Stimulated activated CD4-positive, alpha-beta T cell treated with anti-CD3 and anti-CD28 coated beads, TNF-alpha, amount 100 ng/mL, for 24 hours (primary cell): ENCODE measurements around the gene OR51A7.
"Not testable (repeated sequence)": the region's sequence is repeated elsewhere in the genome, so short reads cannot be mapped to it uniquely, and the experiment has no call there.

Source experiments
- DNase-seq, 3 experiments: peaks; one replicate each; pipeline ENCODE4 v3.0.0-alpha.2; 2020; ENCODE audit warnings: low read depth in 3 of 3

Gene OR51A7, protein sequence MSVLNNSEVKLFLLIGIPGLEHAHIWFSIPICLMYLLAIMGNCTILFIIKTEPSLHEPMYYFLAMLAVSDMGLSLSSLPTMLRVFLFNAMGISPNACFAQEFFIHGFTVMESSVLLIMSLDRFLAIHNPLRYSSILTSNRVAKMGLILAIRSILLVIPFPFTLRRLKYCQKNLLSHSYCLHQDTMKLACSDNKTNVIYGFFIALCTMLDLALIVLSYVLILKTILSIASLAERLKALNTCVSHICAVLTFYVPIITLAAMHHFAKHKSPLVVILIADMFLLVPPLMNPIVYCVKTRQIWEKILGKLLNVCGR

GRCh38 chr11:4903484-4903883 lies at the start of gene OR51A7:
OR51A7 (plus strand) TSS chr11:4903783; CDS start chr11:4907370, 3,587 bp downstream.
- no peak for DNase-seq

DNA sequence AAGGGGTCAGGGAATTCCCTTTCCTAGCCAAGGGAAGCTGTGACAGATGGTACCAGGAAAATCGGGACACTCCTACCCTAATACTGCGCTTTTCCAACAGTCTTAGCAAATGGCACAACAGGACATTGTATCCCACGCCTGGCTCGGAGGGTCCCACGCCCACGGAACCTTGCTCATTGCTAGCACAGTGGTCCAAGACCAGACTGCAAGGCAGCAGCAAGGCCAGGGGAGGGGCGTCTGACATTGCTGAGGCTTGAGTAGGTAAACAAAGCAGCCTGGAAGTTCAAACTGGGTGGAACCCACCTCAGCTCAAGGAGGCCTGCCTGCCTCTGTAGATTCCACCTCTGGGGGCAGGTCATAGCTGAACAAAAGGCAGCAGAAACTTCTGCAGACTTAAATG lies 49.3 kb upstream of the OR51A7 start:
- DNase-seq, result not testable (repeated sequence)

DNA sequence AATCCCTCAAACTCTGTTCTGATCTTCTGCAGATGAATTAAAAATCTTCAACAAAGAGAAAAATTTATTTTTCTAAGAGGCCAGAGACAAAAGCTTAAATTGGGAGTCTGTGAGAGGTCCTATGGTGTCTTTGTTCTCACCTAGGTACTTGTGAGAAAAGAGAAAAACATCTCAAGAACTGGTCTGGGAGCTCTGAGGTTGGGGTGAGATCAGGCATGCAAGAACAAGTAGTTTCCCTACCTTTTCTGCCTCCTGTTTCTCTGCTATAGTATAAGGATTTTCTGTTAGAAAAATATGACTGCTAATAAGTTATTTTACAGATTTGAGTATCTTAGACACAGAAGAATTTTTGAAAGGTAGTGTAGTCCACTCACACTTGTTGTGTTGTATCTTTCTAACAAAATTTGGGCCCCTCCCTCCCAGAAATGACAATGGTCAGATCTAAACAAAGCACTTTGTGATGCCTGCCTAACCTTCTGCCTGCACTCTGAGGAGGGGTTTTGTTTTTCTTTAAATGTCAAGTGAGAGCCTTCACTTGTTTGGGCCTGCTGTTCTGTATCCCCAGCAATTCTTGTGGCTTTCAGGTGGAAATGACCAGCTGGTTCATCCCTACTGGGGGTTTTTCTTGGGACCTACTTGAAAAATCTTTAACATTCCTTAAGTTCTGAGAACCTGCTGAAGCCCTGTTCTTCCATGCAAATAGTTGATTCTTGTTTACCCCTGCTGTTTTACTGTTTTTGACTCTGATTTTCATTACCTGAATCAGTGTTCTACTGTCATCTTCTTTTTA lies 40.9 kb upstream of the OR51A7 start:
- DNase-seq, result no peak

GRCh38 chr11:4863876-4864275 lies 39.7 kb upstream of the OR51A7 start:
- no peak for DNase-seq

DNA sequence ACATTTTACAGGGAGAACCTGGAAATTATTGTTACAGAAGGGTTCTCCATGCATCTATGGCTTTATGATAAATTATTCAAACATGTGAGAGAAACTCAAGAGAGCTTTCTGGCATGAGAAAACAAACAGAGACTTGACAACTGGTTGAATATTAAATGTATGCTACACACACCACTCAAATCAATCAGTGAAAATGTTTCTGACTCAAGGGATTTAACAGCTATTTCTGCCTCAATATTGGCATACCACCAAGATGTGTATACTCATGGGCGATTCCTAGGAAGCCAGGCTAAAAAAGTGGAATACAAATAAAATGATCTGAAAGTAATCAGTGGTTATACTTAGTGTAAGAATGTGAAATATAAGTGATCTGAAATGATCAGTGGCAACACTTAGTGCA lies 37.7 kb upstream of the OR51A7 start:
- no peak for DNase-seq

DNA sequence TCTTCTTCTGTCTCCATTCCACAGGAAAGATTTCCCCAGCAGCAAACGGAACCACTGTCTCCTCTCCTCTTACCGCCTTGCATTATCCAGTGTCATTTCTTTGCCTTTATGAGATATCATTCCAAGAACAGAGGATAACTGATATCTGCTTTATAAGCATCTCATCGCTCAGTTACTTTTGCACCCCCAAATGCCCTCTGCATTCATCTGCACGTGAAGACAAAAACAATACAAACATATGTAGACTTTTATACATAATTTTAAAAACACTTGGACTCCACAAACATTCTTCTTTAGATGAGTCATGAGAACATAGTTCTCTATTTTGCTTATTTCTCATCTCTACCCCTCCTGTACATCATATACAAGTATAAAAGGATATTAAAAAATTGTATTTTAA lies 22.4 kb upstream of the OR51A7 start:
- DNase-seq, result no peak

DNA sequence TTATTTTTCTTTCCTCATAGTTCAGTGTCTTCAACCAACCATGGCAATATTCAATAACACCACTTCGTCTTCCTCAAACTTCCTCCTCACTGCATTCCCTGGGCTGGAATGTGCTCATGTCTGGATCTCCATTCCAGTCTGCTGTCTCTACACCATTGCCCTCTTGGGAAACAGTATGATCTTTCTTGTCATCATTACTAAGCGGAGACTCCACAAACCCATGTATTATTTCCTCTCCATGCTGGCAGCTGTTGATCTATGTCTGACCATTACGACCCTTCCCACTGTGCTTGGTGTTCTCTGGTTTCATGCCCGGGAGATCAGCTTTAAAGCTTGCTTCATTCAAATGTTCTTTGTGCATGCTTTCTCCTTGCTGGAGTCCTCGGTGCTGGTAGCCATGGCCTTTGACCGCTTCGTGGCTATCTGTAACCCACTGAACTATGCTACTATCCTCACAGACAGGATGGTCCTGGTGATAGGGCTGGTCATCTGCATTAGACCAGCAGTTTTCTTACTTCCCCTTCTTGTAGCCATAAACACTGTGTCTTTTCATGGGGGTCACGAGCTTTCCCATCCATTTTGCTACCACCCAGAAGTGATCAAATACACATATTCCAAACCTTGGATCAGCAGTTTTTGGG lies 21.6 kb upstream of the OR51A7 start, which contains the start of gene OR51T1:
TSS of gene OR51T1 (plus strand) at position 41 of the 641 bp plus-strand sequence. CDS start at position 41, 0 bp downstream.
- DNase-seq, result no peak

GRCh38 chr11:4882543-4882942 lies 21.0 kb upstream of the OR51A7 start:
- DNase-seq, result no peak

DNA sequence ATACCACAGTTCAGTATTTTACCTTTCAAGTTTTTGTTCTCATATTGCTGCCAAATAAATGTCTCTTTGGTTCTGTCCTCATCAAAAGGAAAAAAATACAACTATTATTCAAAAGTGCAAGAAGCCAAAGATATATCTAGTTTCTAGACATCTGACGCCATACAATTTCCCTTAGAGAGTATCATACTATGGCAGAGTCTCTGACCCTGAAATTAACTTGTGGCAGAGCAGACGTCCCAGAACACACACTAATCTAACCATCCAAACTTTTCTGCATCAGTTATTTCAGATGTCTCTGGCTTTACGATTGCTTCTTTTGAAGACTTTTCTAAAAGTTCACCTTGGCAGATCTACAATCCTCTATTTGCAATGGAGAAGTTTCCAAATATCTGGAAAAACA lies 19.2 kb upstream of the OR51A7 start:
- no peak for DNase-seq

DNA sequence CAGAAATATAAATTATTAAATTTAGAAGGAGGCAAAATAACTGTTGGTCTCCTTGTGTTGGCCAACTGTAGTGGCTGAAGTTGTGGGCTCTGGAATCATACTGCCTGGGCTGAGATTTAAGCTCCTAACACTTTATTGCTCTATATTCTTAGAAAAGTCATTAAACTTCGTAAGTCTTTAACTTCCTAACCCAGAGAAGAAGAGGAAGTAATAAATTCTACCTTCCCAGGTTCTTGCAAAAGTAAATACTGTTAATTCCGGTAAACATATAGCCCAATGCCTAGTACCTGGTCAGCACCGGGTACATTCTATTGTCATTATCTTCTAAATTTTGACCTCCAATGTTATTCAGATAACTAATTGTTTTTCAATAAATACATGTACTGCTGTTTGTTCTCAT lies 17.4 kb upstream of the OR51A7 start:
- DNase-seq, result no peak

- no peak for DNase-seq
These were observed 16.0 kb upstream of the OR51A7 start for GRCh38 chr11:4887591-4887990.

DNA sequence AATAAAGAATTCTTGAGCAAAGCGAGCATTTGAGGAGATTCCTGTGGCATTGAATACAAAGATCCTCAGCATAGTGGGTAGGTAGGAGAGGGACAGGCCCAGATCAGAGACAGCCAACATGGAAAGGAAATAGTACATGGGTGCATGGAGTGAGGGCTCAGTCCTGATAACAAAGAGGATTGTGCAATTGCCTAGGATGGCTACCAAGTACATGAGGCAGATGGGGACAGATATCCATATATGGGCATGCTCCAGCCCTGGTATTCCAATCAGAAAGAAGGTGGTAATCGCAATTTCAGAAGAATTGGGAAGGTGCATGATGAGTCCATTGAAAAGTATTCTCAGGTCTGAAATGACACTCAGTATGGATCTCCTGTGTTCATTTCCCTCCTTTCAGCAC lies 13.3 kb upstream of the OR51A7 start:
- DNase-seq, result no peak

- no peak for DNase-seq
These were observed 11.5 kb upstream of the OR51A7 start for GRCh38 chr11:4891996-4892640.

GRCh38 chr11:4916581-4916980 lies 13.0 kb downstream of the OR51A7 start:
- no peak for DNase-seq

DNA sequence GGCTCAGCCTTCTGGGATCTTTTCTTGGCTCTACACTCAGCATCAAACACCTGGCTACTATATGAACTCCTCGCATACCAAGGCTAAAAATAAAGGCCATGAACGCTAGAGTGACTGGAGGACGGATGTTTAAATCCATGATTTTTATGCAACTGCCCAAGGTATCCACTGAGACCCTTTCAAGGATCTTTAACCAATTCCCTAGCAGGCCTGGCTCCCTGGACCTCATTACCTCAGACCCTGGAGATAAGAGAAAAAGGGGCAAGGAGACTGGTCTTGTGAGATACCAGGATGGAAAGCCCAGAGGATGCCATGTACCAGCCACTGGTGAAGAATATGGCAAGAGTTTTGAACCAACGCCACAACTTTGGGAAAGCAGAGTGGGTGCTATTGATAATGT lies 15.7 kb downstream of the OR51A7 start, which contains the start of gene OR51G2:
TSS of gene OR51G2 (minus strand) at position 101 of the 400 bp plus-strand sequence. CDS start 3,687 bp downstream, outside the sequence.
- no peak for DNase-seq

GRCh38 chr11:4921796-4922195 lies 18.2 kb downstream of the OR51A7 start:
- no peak for DNase-seq

DNA sequence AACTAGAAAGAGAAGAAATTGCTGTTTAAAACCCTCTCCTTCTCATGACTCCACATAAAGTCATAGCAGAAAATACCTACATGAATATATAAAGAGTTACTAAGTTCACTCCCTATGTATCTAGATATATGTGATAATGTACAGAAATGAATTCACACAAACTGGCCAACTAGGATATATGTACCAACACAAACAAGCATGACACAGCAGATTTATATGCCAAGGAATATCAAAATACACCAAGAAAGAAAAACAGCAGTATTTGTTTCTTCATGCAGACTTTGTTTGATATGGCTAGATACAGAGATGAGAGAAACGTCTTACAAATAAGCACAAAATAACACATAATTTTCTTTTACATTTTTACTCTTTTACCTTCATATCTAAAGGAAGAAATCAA lies 18.7 kb downstream of the OR51A7 start:
- no peak for DNase-seq

GRCh38 chr11:4924239-4924638 lies 20.7 kb downstream of the OR51A7 start, which contains the start of gene OR51G1:
OR51G1 (minus strand) TSS chr11:4924339; CDS start chr11:4924339, 0 bp downstream.
- no peak for DNase-seq

DNA sequence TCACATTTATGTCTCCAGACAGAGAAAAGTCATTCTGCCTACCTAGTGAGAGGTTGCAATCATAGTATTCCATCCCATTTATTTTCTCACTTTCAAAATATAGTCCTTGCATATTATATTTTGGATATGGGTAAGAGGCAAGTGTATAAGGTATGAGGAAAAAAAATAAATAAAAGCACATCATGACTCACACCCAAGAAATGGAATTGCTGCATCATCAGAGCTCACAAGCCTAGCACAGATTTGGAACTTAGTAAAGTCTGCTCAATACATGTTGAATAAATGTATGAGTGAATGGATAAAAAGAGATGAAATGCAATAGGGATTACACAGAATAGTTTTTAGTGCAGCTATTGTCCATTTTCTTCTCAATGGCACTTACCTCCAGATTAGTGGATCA lies 23.0 kb downstream of the OR51A7 start:
- DNase-seq, result no peak

GRCh38 chr11:4932751-4933150 lies 29.2 kb downstream of the OR51A7 start:
- no peak for DNase-seq

GRCh38 chr11:4936745-4937144 lies 33.2 kb downstream of the OR51A7 start:
- no peak for DNase-seq

- DNase-seq, result no peak
These were observed 43.9 kb downstream of the OR51A7 start, which contains the start of gene OR51A4 for GRCh38 chr11:4947505-4947904. OR51A4 (minus strand) TSS chr11:4947605; CDS start chr11:4947100, 505 bp downstream.
